Measurements from ENCODE around the gene STAM2.
"Not testable (repeated sequence)": the region's sequence is repeated elsewhere in the genome, so short reads cannot be mapped to it uniquely, and the experiment has no call there.

STAM2 gene

GRCh38 chr2:152120430-152120829, 55.1 kb downstream of the STAM2 start:
- Histone ChIP-seq H3K27ac (no peak overlapping the region), H3K4me3 (no peak overlapping the region)

- H3K27ac ChIP-seq = no peak overlapping the region
- H3K4me3 ChIP-seq = no peak overlapping the region
These were observed 59.6 kb downstream of the STAM2 start for GRCh38 chr2:152115952-152116351.

GRCh38 chr2:152114366-152114765, 61.2 kb downstream of the STAM2 start:
- H3K27ac ChIP-seq = no peak overlapping the region
- H3K4me3 ChIP-seq = no peak overlapping the region

GRCh38 chr2:152107140-152107539, 68.4 kb downstream of the STAM2 start:
- not testable (repeated sequence) for H3K4me3 ChIP-seq, H3K27ac ChIP-seq

GRCh38 chr2:152106464-152106863, 69.1 kb downstream of the STAM2 start:
- no peak overlapping the region for H3K4me3 ChIP-seq
- H3K27ac ChIP-seq = no peak overlapping the region

- no peak overlapping the region for H3K27ac ChIP-seq
- no peak overlapping the region for H3K4me3 ChIP-seq
These were observed 72.3 kb downstream of the STAM2 start for GRCh38 chr2:152103271-152103670.

- no peak overlapping the region for H3K4me3 ChIP-seq
- H3K27ac ChIP-seq = no peak overlapping the region
These were observed 74.6 kb downstream of the STAM2 start for GRCh38 chr2:152100961-152101360.

GRCh38 chr2:152099367-152100050, 76.1 kb downstream of the STAM2 start:
- Histone ChIP-seq H3K4me3 (peak overlapping the region; percentile 37 to 68 (median 45)), H3K27ac (peak overlapping the region in 8 of 21 experiments; percentile 57 to 84 (median 74))

- Histone ChIP-seq H3K27ac (peak within 1 kb of the TSS in 13 of 21 experiments; percentile 20 to 84 (median 73)), H3K4me3 (peak within 1 kb of the TSS; percentile 37 to 68 (median 45))
These were observed 76.8 kb downstream of the STAM2 start, which contains the start of gene CACNB4 for GRCh38 chr2:152098496-152099366. Gene CACNB4 (minus strand): TSS chr2:152099044.

GRCh38 chr2:152097801-152098495, 77.6 kb downstream of the STAM2 start:
- Histone ChIP-seq H3K4me3 (peak overlapping the region; percentile 37 to 68 (median 45)), H3K27ac (peak overlapping the region in 12 of 21 experiments; percentile 20 to 84 (median 74))

- peak overlapping the region in 9 of 21 experiments; percentile 57 to 84 (median 74) for H3K27ac ChIP-seq
- peak overlapping the region; percentile 37 to 68 (median 45) for H3K4me3 ChIP-seq
These were observed 78.2 kb downstream of the STAM2 start for GRCh38 chr2:152097290-152097800.

GRCh38 chr2:152095146-152095545, 80.4 kb downstream of the STAM2 start:
- Histone ChIP-seq H3K27ac (no peak overlapping the region), H3K4me3 (no peak overlapping the region)

- peak overlapping the region in 1 of 21 experiments; percentile 12 for H3K27ac ChIP-seq
- H3K4me3 ChIP-seq = no peak overlapping the region
These were observed 81.5 kb downstream of the STAM2 start for GRCh38 chr2:152094014-152094413.

GRCh38 chr2:152093464-152093863, 82.1 kb downstream of the STAM2 start:
- H3K27ac ChIP-seq = no peak overlapping the region
- no peak overlapping the region for H3K4me3 ChIP-seq

GRCh38 chr2:152092095-152092494, 83.5 kb downstream of the STAM2 start:
- no peak overlapping the region for H3K4me3 ChIP-seq
- H3K27ac ChIP-seq = no peak overlapping the region

GRCh38 chr2:152090726-152091125, 84.8 kb downstream of the STAM2 start:
- not testable (repeated sequence) for H3K4me3 ChIP-seq, H3K27ac ChIP-seq

GRCh38 chr2:152089238-152089637, 86.3 kb downstream of the STAM2 start:
- Histone ChIP-seq H3K27ac (no peak overlapping the region), H3K4me3 (no peak overlapping the region)

GRCh38 chr2:152088006-152088405, 87.6 kb downstream of the STAM2 start:
- Histone ChIP-seq H3K27ac (no peak overlapping the region), H3K4me3 (no peak overlapping the region)

GRCh38 chr2:152086231-152086630, 89.3 kb downstream of the STAM2 start:
- Histone ChIP-seq H3K27ac (no peak overlapping the region), H3K4me3 (no peak overlapping the region)

GRCh38 chr2:152084076-152084475, 91.5 kb downstream of the STAM2 start:
- no peak overlapping the region for H3K27ac ChIP-seq
- no peak overlapping the region for H3K4me3 ChIP-seq
